Lower lobe of right lung (tissue), 2 donors: ENCODE measurements around the gene CCDC57. TPM values are rescaled to one million over a fixed set of nuclear protein-coding genes. Genes with fewer than 3 reads are reported as not detected.

Experiments
- ATAC-seq, 2 donors: fragments of 200-7000 bp; cut with Tn5 transposase; one replicate each; pipeline ENCODE4 v1.9.1; 2020 to 2022; ENCODE audit warnings: mild to moderate bottlenecking in 2 of 2, moderate library complexity in 2 of 2
- DNase-seq: peaks from one replicate; pipeline ENCODE4 v3.0.0-alpha.2; 2020
- H3K27ac ChIP-seq: fragments of 200-600 bp; one replicate; pipeline ENCODE4 v1.8.0; 2022
- H3K27me3 ChIP-seq: fragments of 200-600 bp; one replicate; pipeline ENCODE4 v1.8.0; 2022; ENCODE audit warnings: low read depth
- H3K36me3 ChIP-seq: fragments of 200-600 bp; one replicate; pipeline ENCODE4 v1.8.0; 2022; ENCODE audit warnings: mild to moderate bottlenecking
- H3K4me1 ChIP-seq: fragments of 200-600 bp; one replicate; pipeline ENCODE4 v1.8.0; 2022
- H3K4me3 ChIP-seq: fragments of 200-600 bp; one replicate; pipeline ENCODE4 v1.8.0; 2022; ENCODE audit warnings: mild to moderate bottlenecking
- H3K9me3 ChIP-seq: fragments of 200-600 bp; one replicate; pipeline ENCODE4 v1.8.0; 2022
- intact Hi-C: fragments of 100-400 bp; cut with DNase I; formaldehyde crosslinking; loops from one replicate; pipeline ENCODE4 v1.11.0; 2022
- total RNA-seq: library from RNA; stranded (reverse); fragmentation: NEBNext Ultra II Directional; extraction: Animal tissue kit (Norgen Biotek cat#: 25700); gene quantifications from one replicate; pipeline ENCODE4 v1.2.1, GENCODE V29; 2021
- TF ChIP-seq, protein P1 (sequence below): fragments of 200-600 bp; IDR thresholded peaks from one replicate; pipeline ENCODE4 v1.8.0; 2022; ENCODE audit warnings: antibody characterized with exemption, mild to moderate bottlenecking
- donor health status: DM: no; HTN: yes; CAD: no; lungs with severe emphysema.

Gene CCDC57
- total RNA-seq, 1 donor from 2014 or later, result 63.4 TPM

DNA sequence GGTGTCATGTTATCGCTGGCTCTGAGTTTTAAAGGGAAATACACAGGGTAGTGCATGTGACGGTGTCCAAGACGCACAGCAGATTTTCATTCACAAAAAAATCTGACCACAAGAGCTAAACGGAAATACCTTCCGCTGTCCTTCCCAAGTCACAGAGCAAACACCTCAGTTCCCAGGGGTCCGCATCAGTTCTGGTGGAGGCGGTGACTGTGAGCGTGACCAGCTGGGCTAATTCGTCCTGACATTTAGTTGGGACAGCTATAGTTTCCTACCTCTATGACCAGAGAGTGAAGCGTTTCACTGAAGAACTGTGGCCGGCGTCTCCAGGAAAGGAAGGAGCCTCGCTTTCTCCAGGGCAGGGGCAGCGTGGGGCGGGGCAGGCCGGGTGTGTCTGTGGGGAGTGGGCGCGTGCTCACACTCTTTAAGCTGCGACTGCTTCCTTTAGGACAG, 104.1 kb downstream of the CCDC57 start:
- peak overlapping the region; percentile 91 for H3K27ac ChIP-seq
- no peak for DNase-seq
- peaks cover 54% of the 10 kb centered on the region for H3K4me1 ChIP-seq
- no peaks in the 10 kb centered on the region for H3K36me3 ChIP-seq
- H3K4me3 ChIP-seq, result no peak overlapping the region
- H3K27me3 ChIP-seq, result no peaks in the 10 kb centered on the region
- TF ChIP-seq, protein P1, sequence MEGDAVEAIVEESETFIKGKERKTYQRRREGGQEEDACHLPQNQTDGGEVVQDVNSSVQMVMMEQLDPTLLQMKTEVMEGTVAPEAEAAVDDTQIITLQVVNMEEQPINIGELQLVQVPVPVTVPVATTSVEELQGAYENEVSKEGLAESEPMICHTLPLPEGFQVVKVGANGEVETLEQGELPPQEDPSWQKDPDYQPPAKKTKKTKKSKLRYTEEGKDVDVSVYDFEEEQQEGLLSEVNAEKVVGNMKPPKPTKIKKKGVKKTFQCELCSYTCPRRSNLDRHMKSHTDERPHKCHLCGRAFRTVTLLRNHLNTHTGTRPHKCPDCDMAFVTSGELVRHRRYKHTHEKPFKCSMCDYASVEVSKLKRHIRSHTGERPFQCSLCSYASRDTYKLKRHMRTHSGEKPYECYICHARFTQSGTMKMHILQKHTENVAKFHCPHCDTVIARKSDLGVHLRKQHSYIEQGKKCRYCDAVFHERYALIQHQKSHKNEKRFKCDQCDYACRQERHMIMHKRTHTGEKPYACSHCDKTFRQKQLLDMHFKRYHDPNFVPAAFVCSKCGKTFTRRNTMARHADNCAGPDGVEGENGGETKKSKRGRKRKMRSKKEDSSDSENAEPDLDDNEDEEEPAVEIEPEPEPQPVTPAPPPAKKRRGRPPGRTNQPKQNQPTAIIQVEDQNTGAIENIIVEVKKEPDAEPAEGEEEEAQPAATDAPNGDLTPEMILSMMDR, result no peak
- ATAC-seq, result no peak
- H3K9me3 ChIP-seq, result no peaks in the 10 kb centered on the region
- intact Hi-C loops, result no loop called here

GRCh38 chr17:82108038-82108437, 104.6 kb downstream of the CCDC57 start:
- Histone ChIP-seq H3K4me3 (no peak overlapping the region), H3K9me3 (no peaks in the 10 kb centered on the region), H3K4me1 (peaks cover 59% of the 10 kb centered on the region), H3K27me3 (no peaks in the 10 kb centered on the region), H3K27ac (peak overlapping the region; percentile 91), H3K36me3 (no peaks in the 10 kb centered on the region)
- intact Hi-C loops, result no loop called here
- DNase-seq (no peak), ATAC-seq (no peak)
- TF ChIP-seq, protein P1, result no peak

- Histone ChIP-seq H3K4me1 (peaks cover 61% of the 10 kb centered on the region), H3K27me3 (no peaks in the 10 kb centered on the region), H3K27ac (peak overlapping the region; percentile 91), H3K9me3 (no peaks in the 10 kb centered on the region), H3K4me3 (no peak overlapping the region), H3K36me3 (no peaks in the 10 kb centered on the region)
- DNase-seq (no peak), ATAC-seq (no peak)
- TF ChIP-seq, protein P1, result no peak
- intact Hi-C loops, result no loop called here
These were observed 105.2 kb downstream of the CCDC57 start for GRCh38 chr17:82107341-82107860.

- H3K4me1 ChIP-seq, result peaks cover 65% of the 10 kb centered on the region
- intact Hi-C loops, result no loop called here
- no peaks in the 10 kb centered on the region for H3K9me3 ChIP-seq
- peak; percentile 14 to 22 for ATAC-seq
- TF ChIP-seq, protein P1, result no peak
- H3K27me3 ChIP-seq, result no peaks in the 10 kb centered on the region
- no peak for DNase-seq
- H3K4me3 ChIP-seq, result peak overlapping the region; percentile 50
- H3K36me3 ChIP-seq, result no peaks in the 10 kb centered on the region
- H3K27ac ChIP-seq, result peak overlapping the region; percentile 91
These were observed 105.8 kb downstream of the CCDC57 start for GRCh38 chr17:82106688-82107305.

- H3K27ac ChIP-seq, result peak overlapping the region; percentile 91
- TF ChIP-seq, protein P1, result peak; percentile 57
- intact Hi-C loops, result no loop called here
- H3K4me3 ChIP-seq, result peak overlapping the region; percentile 50
- no peaks in the 10 kb centered on the region for H3K9me3 ChIP-seq
- H3K36me3 ChIP-seq, result no peaks in the 10 kb centered on the region
- peak; percentile 82 to 92 for ATAC-seq
- peak; percentile 90 for DNase-seq
- peaks cover 67% of the 10 kb centered on the region for H3K4me1 ChIP-seq
- H3K27me3 ChIP-seq, result no peaks in the 10 kb centered on the region
These were observed 106.6 kb downstream of the CCDC57 start for GRCh38 chr17:82105882-82106687.
